T-helper 1 cell treated with Interleukin-12 subunit alpha and Interleukin-12 subunit beta and Interleukin-4 antibody, amounts not matched to agents 30 μg/mL and 1 μg/mL, for 36 hours (primary cell): ENCODE results near the gene PNN.
"Not testable (repeated sequence)": the region's sequence is repeated elsewhere in the genome, so short reads cannot be mapped to it uniquely, and the experiment has no call there.

Experiments used
- H3K27ac Mint-ChIP-seq: one replicate; pipeline ENCODE4 v1.8.0; 2021; ENCODE audit warnings: mild to moderate bottlenecking, mixed read lengths
- H3K27me3 Mint-ChIP-seq: one replicate; pipeline ENCODE4 v1.8.0; 2021; ENCODE audit warnings: low read depth, mixed read lengths
- H3K36me3 Mint-ChIP-seq: one replicate; pipeline ENCODE4 v1.8.0; 2021; ENCODE audit warnings: low read depth, mixed read lengths
- H3K4me1 Mint-ChIP-seq: one replicate; pipeline ENCODE4 v1.8.0; 2021; ENCODE audit warnings: low read depth, mixed read lengths
- H3K4me3 Mint-ChIP-seq: one replicate; pipeline ENCODE4 v1.8.0; 2021; ENCODE audit warnings: mild to moderate bottlenecking, moderate library complexity, mixed read lengths
- H3K9me3 Mint-ChIP-seq: one replicate; pipeline ENCODE4 v1.8.0; 2021; ENCODE audit warnings: mixed read lengths

PNN gene

GRCh38 chr14:39173198-39173597 lies 1.9 kb upstream of the PNN start:
- Mint-ChIP-seq H3K36me3 (peaks cover 34% of the 10 kb centered on the region), H3K4me1 (peaks cover 37% of the 10 kb centered on the region), H3K4me3 (peak overlapping the region; percentile 42), H3K9me3 (no peaks in the 10 kb centered on the region), H3K27ac (peak overlapping the region; percentile 67), H3K27me3 (no peaks in the 10 kb centered on the region)

DNA sequence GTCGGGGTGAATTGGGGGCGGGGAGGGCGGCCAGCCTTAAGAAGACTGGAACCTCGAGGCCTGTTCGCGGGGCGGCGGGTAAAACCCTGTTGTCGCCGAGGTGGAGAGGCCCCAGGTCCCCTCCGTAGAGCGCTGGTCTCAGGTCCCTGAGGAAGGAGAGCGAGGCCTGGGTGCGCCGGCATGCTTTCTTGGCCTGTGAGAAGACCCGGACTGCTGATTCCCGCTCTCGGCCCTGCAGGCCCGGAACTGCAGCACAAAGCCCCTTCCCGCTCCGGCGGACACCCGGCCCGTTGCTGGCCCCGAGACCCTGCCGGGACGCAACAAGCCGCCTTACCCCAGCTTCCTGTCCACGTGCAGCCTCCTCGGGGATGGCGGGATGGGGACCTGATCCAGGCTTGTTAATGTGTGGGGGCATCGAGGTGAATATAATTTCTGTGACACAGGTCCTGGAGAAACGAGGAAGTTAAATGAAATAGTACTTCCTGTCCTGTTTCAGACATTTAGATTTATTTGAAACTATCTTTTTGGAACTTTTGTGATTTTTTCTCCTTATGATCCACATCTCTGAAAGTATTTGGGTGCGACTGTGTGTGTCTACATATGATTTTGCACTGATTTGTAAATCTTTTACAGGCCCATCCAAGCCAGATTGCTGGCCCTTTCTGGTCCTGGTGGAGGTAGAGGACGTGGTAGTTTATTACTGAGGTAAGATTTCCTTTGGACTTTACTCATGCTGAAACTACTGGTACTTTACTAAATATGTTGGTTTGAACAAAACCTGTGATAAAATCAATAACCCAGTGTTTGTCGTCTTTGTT lies 600 bp downstream of the PNN start:
- Mint-ChIP-seq H3K9me3 (no peaks in the 10 kb centered on the region), H3K27me3 (no peaks in the 10 kb centered on the region), H3K4me3 (peak overlapping the region; percentile 99), H3K27ac (peak overlapping the region; percentile 100), H3K36me3 (peaks cover 39% of the 10 kb centered on the region), H3K4me1 (peaks cover 35% of the 10 kb centered on the region)

- H3K4me3 Mint-ChIP-seq: peak overlapping the region; percentile 99
Observed at GRCh38 chr14:39176263-39177167, 1.5 kb downstream of the PNN start.

GRCh38 chr14:39177168-39177545 lies 2.1 kb downstream of the PNN start:
- no peaks in the 10 kb centered on the region for H3K9me3 Mint-ChIP-seq
- peak overlapping the region; percentile 64 for H3K27ac Mint-ChIP-seq
- peak overlapping the region; percentile 58 for H3K4me3 Mint-ChIP-seq
- H3K4me1 Mint-ChIP-seq: peaks cover 31% of the 10 kb centered on the region
- H3K36me3 Mint-ChIP-seq: peaks cover 39% of the 10 kb centered on the region
- H3K27me3 Mint-ChIP-seq: no peaks in the 10 kb centered on the region

More at GRCh38 chr14:39176263-39177167, 1.5 kb downstream of the PNN start:
- H3K27me3 Mint-ChIP-seq: no peaks in the 10 kb centered on the region
- H3K27ac Mint-ChIP-seq: peak overlapping the region; percentile 100
- H3K4me1 Mint-ChIP-seq: peaks cover 31% of the 10 kb centered on the region
- no peaks in the 10 kb centered on the region for H3K9me3 Mint-ChIP-seq
- H3K36me3 Mint-ChIP-seq: peaks cover 39% of the 10 kb centered on the region

- Mint-ChIP-seq H3K27me3 (no peaks in the 10 kb centered on the region), H3K36me3 (peaks cover 50% of the 10 kb centered on the region), H3K27ac (no peak overlapping the region), H3K4me3 (no peak overlapping the region), H3K9me3 (no peaks in the 10 kb centered on the region), H3K4me1 (peaks cover 27% of the 10 kb centered on the region)
Observed at GRCh38 chr14:39179042-39179441, 4.0 kb downstream of the PNN start.

DNA sequence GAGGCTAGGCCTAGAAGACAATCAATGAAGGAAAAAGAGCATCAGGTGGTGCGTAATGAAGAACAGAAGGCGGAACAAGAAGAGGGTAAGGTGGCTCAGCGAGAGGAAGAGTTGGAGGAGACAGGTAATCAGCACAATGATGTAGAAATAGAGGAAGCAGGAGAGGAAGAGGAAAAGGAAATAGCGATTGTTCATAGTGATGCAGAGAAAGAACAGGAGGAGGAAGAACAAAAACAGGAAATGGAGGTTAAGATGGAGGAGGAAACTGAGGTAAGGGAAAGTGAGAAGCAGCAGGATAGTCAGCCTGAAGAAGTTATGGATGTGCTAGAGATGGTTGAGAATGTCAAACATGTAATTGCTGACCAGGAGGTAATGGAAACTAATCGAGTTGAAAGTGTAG lies 5.5 kb downstream of the PNN start:
- H3K9me3 Mint-ChIP-seq: no peaks in the 10 kb centered on the region
- H3K4me1 Mint-ChIP-seq: peaks cover 22% of the 10 kb centered on the region
- no peak overlapping the region for H3K27ac Mint-ChIP-seq
- peaks cover 52% of the 10 kb centered on the region for H3K36me3 Mint-ChIP-seq
- H3K4me3 Mint-ChIP-seq: no peak overlapping the region
- no peaks in the 10 kb centered on the region for H3K27me3 Mint-ChIP-seq

GRCh38 chr14:39181026-39181692 lies 6.1 kb downstream of the PNN start:
- H3K36me3 Mint-ChIP-seq: peaks cover 46% of the 10 kb centered on the region
- no peak overlapping the region for H3K4me3 Mint-ChIP-seq
- H3K4me1 Mint-ChIP-seq: peaks cover 20% of the 10 kb centered on the region
- no peaks in the 10 kb centered on the region for H3K9me3 Mint-ChIP-seq
- no peaks in the 10 kb centered on the region for H3K27me3 Mint-ChIP-seq
- no peak overlapping the region for H3K27ac Mint-ChIP-seq

GRCh38 chr14:39181693-39182047 lies 6.6 kb downstream of the PNN start:
- H3K4me1 Mint-ChIP-seq: peaks cover 18% of the 10 kb centered on the region
- no peaks in the 10 kb centered on the region for H3K27me3 Mint-ChIP-seq
- H3K4me3 Mint-ChIP-seq: no peak overlapping the region
- H3K36me3 Mint-ChIP-seq: peaks cover 45% of the 10 kb centered on the region
- no peaks in the 10 kb centered on the region for H3K9me3 Mint-ChIP-seq
- no peak overlapping the region for H3K27ac Mint-ChIP-seq

DNA sequence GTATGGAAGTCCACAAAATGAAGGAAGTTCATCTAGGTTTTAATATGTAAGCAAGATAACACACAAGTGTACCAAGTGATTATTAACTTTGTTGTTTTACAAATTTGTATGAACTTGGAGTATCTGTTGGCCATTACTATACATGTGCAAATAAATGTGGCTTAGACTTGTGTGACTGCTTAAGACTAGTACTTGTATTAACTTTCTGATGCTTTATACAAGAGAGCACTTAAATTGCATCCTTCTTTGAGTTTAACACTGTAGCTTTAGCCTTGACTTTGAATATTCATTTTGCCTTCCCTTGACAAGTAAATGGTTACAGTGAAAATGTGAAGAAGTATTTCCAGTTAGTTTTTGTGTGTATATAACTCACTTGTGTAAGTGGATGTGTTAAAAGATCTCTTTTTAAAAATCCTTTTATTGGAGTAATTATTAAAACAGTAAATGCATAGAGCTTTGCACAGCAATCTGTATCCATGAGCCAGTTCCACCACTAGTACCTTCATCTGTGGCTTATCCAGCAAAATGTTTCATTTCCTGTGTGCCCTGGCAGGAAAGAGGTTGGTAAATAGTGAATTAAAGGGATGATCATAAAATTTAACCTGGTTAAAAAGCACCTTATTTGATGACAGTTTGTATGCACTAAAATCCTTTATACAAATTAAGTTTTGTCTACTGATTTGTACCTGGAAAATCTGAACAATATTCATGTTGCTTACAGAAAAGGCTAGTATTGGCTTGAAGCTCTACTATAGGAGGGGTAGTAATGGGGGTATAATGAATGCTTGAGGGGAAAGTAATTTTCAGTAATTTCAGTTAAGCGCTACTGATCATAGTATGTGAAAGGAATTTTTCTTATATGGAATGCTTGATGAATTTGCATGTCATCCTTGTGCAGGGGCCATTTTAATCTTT lies 8.0 kb downstream of the PNN start:
- Mint-ChIP-seq H3K9me3 (no peaks in the 10 kb centered on the region), H3K27me3 (no peaks in the 10 kb centered on the region), H3K4me1 (peaks cover 14% of the 10 kb centered on the region), H3K36me3 (peaks cover 37% of the 10 kb centered on the region), H3K27ac (no peak overlapping the region), H3K4me3 (no peak overlapping the region)

GRCh38 chr14:39183685-39184003 lies 8.6 kb downstream of the PNN start:
- not testable (repeated sequence) for H3K9me3 Mint-ChIP-seq, H3K4me3 Mint-ChIP-seq, H3K27me3 Mint-ChIP-seq, H3K27ac Mint-ChIP-seq
- Mint-ChIP-seq H3K36me3 (peaks cover 36% of the 10 kb centered on the region), H3K4me1 (peaks cover 16% of the 10 kb centered on the region)

GRCh38 chr14:39184628-39185255 lies 9.7 kb downstream of the PNN start:
- Mint-ChIP-seq H3K27ac (no peak overlapping the region), H3K4me1 (peaks cover 9% of the 10 kb centered on the region), H3K4me3 (no peak overlapping the region), H3K36me3 (peaks cover 28% of the 10 kb centered on the region), H3K27me3 (no peaks in the 10 kb centered on the region), H3K9me3 (no peaks in the 10 kb centered on the region)

DNA sequence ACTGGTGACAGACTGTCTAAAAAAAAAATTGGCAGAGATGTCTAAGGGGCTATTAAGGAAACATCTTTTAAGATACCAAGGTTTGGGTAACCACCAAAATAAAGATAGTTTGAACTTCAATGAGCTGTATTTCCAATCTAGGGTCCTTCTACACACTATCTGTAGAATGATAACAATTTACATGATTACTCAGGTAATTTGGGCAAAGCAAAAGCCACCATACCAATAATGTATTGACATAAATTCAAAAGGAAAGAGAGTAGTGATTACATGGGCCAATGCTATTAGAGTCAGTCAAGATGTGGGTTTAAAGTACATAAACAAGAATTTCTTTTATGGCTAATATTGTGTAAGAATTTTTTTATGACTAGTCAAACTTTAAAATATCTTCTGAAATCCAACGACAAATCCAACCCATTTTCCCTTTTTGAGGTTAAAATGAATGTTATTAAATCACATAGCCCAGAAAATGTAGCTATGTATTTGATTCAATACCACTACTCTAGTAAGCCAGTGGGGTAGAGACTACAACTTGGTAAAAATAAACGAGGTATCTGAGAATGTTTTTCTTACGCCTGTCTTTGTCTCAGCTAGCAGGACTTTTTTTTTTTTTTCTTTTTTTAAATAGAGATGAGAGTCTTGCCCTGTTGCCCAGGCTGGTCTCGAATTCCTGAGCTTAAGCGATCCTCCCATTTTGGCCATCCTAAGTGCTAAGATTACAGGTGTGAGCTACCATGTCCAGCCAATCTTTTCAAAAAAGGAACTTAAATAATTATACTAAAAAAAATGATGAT lies 10.4 kb downstream of the PNN start:
- H3K27me3 Mint-ChIP-seq: no peaks in the 10 kb centered on the region
- H3K4me1 Mint-ChIP-seq: peaks cover 9% of the 10 kb centered on the region

GRCh38 chr14:39186941-39187525 lies 12.0 kb downstream of the PNN start:
- Mint-ChIP-seq H3K36me3 (peaks cover 27% of the 10 kb centered on the region), H3K4me1 (peaks cover 9% of the 10 kb centered on the region), H3K27ac (no peak overlapping the region), H3K9me3 (no peaks in the 10 kb centered on the region), H3K4me3 (no peak overlapping the region), H3K27me3 (no peaks in the 10 kb centered on the region)

More for the DNA sequence above, 10.4 kb downstream of the PNN start:
- Mint-ChIP-seq H3K4me3 (no peak overlapping the region), H3K36me3 (peaks cover 26% of the 10 kb centered on the region), H3K9me3 (no peaks in the 10 kb centered on the region), H3K27ac (no peak overlapping the region)
